Activated CD4-positive, alpha-beta T cell treated with anti-CD3 and anti-CD28 coated beads, Interleukin-2, amount 10 ng/mL, durations not matched to agents 24 days and 14 days (primary cell): ENCODE data around the gene FBXW12. TPM values are rescaled to one million over a fixed set of nuclear protein-coding genes. Genes with fewer than 3 reads are reported as not detected.
A peak's percentile ranks its signal among the peaks of the same experiment; 100 is the strongest.
"Not testable (repeated sequence)": the region's sequence is repeated elsewhere in the genome, so short reads cannot be mapped to it uniquely, and the experiment has no call there.

ENCODE experiments used
- DNase-seq: peaks from one replicate; pipeline ENCODE4 v3.0.0; 2022
- H3K27ac Mint-ChIP-seq: one replicate; pipeline ENCODE4 v1.8.0; 2022; ENCODE audit warnings: mild to moderate bottlenecking, mixed read lengths
- H3K27me3 Mint-ChIP-seq: one replicate; pipeline ENCODE4 v1.8.0; 2022; ENCODE audit warnings: mixed read lengths
- H3K36me3 Mint-ChIP-seq: one replicate; pipeline ENCODE4 v1.8.0; 2022; ENCODE audit warnings: low read depth, mild to moderate bottlenecking, mixed read lengths
- H3K4me1 Mint-ChIP-seq: one replicate; pipeline ENCODE4 v1.8.0; 2021; ENCODE audit warnings: mixed read lengths
- H3K4me3 Mint-ChIP-seq: one replicate; pipeline ENCODE4 v1.8.0; 2022; ENCODE audit warnings: mild to moderate bottlenecking, moderate library complexity, mixed read lengths
- H3K9me3 Mint-ChIP-seq: one replicate; pipeline ENCODE4 v1.8.0; 2021; ENCODE audit warnings: mixed read lengths
- intact Hi-C: fragments of 100-400 bp; cut with micrococcal nuclease; formaldehyde crosslinking; loops from one replicate; pipeline ENCODE4 v1.15.1; 2023
- total RNA-seq: library from RNA; stranded (reverse); gene quantifications from 2 replicates; pipeline ENCODE4 v1.2.3, GENCODE V29; 2022

FBXW12 gene
- total RNA-seq, 1 donor from 2014 or later = 0.14 TPM

DNA sequence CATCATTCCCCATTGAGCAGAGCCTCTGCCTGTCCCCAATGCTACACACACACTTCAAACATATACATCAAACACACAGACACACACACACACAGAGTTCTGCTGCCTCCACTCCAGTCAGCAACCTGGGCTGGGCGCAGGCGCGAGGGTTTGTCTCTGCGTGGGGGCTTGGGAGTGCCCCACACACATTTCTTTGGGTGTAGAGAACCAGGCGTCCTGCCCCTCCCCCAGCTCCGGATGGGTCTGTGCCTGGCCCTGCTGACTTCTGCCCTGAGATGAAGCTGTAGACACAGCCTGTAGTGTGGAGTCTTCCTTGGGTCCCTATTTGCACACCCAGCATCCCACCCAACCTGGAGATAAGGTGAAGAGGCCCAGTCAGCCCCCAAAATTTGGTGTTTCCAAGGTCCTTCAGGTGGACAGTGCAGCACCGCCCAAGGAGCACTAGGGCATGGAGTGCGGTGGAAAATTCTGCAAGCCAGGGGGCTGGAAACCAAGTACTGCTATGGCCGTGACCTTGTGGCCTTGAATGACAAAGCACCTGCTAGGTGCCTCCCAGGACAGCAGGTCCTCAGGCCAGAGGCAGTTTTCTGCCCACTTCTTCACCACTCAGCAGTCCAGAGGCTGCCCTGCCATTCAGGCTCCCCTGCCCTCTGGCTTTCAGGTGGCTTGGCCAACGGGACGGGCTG is 26.8 kb downstream of the FBXW12 start:
- intact Hi-C loops = no loop called here
- peaks cover 10% of the 10 kb centered on the region for H3K27me3 Mint-ChIP-seq
- H3K27ac Mint-ChIP-seq = no peak overlapping the region
- H3K9me3 Mint-ChIP-seq = no peaks in the 10 kb centered on the region
- H3K36me3 Mint-ChIP-seq = no peaks in the 10 kb centered on the region
- DNase-seq = no peak
- H3K4me3 Mint-ChIP-seq = no peak overlapping the region
- peaks cover 2% of the 10 kb centered on the region for H3K4me1 Mint-ChIP-seq

DNA sequence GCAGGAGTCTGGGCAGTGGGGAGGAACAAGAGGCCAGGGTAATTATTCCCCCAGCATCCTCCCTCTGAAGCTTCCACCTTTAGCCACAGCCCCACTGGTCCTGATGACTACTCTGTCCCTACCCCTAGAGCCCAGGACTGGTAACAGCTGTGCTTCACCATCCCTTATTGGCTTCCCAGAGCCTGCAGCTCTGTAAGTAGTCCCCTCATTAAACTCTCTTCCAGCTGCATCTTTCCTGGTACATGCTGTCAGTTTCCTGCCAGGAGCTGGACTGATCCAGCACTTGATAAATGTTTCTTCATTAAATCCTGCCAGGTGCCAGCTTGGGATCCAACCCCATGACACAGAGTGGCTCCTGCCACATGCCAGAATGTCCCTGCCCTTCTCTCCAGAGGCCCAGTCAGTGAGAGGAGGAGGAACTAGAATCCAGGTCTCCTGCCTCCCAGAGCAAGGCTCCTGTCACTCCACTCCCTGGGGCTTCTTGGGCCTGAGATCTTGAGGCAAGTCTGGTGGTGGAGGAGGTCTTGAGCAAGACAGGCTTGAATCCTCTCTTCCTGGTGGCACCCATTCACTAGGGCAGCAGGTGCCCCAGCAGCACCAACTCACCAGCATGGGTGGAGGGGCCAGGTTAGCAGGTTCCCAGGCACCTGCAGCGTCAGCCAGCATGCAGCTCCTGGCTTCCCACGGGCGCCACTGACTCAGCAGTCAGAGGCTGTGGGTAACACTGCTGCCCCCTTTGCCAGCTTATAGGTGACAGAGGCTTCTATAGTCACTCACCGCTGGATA is 27.6 kb downstream of the FBXW12 start:
- intact Hi-C loops = loop anchor here (10.0 kb wide), 1 partner anchor 125 kb away; no protein-coding TSS in a partner anchor
- Mint-ChIP-seq H3K27ac (no peak overlapping the region), H3K4me3 (no peak overlapping the region)

DNA sequence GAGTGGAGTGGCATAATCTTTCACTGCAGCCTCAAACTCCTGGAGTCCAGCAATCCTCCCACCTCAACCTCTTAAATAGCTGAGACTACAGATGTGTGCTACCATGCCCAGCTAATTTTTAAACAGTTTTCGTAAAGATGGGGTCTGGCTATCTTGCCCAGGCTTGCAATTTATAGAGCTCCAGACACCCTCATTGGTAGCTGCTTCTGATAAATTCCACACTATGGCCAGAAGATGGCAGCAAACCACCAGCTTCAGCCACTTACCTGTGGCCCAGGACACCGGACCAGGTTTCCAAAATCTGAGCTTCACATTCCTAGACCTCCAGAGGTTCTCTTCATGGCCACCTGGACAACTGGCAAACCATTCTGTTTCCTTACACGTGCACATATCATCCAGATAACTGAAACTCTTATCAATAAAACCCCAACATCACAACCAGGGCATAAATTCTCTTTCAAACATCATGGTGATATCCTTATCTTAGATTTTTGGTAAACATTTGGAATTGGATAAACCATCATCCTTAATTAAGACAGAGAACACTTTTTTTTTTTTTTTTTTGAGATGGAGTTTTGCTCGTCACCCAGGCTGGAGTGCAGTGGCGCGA is 28.9 kb downstream of the FBXW12 start:
- Mint-ChIP-seq H3K4me3 (no peak overlapping the region), H3K36me3 (no peaks in the 10 kb centered on the region), H3K9me3 (no peaks in the 10 kb centered on the region), H3K27me3 (peaks cover 4% of the 10 kb centered on the region), H3K27ac (peak overlapping the region; percentile 51), H3K4me1 (peaks cover 2% of the 10 kb centered on the region)
- intact Hi-C loops = loop anchor here (1.0 to 10.0 kb wide), 4 partner anchors 35 to 234 kb away; partner anchors contain the start of gene SLC26A6
- DNase-seq = peak; percentile 89

More for the DNA sequence above, 27.6 kb downstream of the FBXW12 start:
- Mint-ChIP-seq H3K27me3 (peaks cover 10% of the 10 kb centered on the region), H3K36me3 (no peaks in the 10 kb centered on the region), H3K9me3 (no peaks in the 10 kb centered on the region), H3K4me1 (peaks cover 2% of the 10 kb centered on the region)
- DNase-seq = no peak

DNA sequence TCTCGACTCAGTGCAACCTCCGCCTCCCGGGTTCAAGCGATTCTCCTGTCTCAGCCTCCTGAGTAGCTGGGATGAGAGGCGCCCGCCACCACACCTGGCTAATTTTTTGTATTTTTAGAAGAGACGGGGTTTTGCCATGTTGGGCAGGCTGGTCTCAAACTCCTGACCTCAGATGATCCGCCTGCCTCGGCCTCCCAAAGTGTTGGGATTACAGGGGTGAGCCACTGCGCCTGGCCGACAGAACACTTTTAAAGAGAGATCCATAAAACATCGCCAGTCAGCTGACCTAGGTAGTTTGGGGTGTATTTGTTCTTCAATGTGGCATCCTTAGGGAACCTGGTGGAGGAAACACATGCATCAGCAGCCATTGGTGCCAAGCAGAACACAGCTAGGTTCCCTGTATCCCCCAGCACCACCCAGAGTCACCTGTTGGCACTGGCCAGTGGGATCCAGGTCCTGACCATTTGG is 29.4 kb downstream of the FBXW12 start:
- H3K27me3 Mint-ChIP-seq, H3K4me3 Mint-ChIP-seq, H3K9me3 Mint-ChIP-seq, H3K4me1 Mint-ChIP-seq, H3K36me3 Mint-ChIP-seq, H3K27ac Mint-ChIP-seq, DNase-seq: not testable (repeated sequence)
- intact Hi-C loops = loop anchor here (1.0 to 10.0 kb wide), 4 partner anchors 35 to 234 kb away; partner anchors contain the start of gene SLC26A6

DNA sequence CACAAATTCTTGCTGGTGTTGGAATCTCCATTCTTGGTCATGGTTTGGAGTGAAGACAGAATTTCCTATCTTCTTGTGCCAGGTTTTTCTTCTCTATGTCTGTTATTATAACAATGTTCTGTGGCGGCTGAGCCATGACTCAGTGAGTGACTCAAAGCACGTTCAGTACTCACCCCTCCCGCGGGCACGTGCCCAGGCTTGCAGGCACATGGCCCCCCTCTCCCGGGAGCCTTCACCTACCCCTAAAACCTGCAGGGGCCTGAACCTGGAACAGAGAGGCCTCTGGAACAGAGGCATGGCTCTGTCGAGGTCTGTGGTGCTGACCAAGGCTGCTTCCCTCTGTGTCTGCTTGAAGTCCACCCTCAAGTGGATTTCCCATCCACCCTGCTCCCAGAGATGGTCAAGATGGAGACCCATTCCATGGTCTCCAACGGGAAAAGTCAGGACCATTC is 30.3 kb downstream of the FBXW12 start:
- intact Hi-C loops = loop anchor here (10.0 kb wide), 1 partner anchor 128 kb away; no protein-coding TSS in a partner anchor
- Mint-ChIP-seq H3K9me3 (no peaks in the 10 kb centered on the region), H3K4me1 (peaks cover 2% of the 10 kb centered on the region)

DNA sequence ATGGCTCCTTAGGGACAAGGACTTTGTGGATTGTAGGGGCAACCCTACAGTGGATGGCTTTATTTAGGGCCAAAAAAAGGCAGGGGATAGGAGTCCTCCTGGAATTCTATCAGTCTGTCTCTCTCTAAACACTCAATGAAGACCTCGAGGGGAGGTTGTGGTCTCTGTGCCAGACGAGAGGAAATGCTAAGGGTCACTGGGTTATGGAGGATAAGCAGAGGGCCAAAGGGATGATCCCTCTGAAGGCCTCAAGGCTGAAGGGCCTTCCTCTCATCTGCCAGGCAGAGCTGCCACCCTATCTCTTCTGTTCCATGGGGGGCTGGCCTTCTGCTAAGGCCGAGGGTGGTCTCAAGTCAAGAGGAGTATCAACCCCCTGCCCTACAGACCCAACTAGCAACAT is 30.9 kb downstream of the FBXW12 start:
- H3K4me1 Mint-ChIP-seq = peaks cover 2% of the 10 kb centered on the region
- no peak for DNase-seq
- H3K9me3 Mint-ChIP-seq = no peaks in the 10 kb centered on the region
- H3K27me3 Mint-ChIP-seq = peaks cover 4% of the 10 kb centered on the region
- no peaks in the 10 kb centered on the region for H3K36me3 Mint-ChIP-seq
- no peak overlapping the region for H3K4me3 Mint-ChIP-seq
- intact Hi-C loops = loop anchor here (10.0 kb wide), 1 partner anchor 128 kb away; no protein-coding TSS in a partner anchor
- H3K27ac Mint-ChIP-seq = no peak overlapping the region

More for the DNA sequence above, 30.3 kb downstream of the FBXW12 start:
- no peak for DNase-seq
- Mint-ChIP-seq H3K36me3 (no peaks in the 10 kb centered on the region), H3K27ac (no peak overlapping the region), H3K27me3 (peaks cover 4% of the 10 kb centered on the region), H3K4me3 (no peak overlapping the region)

DNA sequence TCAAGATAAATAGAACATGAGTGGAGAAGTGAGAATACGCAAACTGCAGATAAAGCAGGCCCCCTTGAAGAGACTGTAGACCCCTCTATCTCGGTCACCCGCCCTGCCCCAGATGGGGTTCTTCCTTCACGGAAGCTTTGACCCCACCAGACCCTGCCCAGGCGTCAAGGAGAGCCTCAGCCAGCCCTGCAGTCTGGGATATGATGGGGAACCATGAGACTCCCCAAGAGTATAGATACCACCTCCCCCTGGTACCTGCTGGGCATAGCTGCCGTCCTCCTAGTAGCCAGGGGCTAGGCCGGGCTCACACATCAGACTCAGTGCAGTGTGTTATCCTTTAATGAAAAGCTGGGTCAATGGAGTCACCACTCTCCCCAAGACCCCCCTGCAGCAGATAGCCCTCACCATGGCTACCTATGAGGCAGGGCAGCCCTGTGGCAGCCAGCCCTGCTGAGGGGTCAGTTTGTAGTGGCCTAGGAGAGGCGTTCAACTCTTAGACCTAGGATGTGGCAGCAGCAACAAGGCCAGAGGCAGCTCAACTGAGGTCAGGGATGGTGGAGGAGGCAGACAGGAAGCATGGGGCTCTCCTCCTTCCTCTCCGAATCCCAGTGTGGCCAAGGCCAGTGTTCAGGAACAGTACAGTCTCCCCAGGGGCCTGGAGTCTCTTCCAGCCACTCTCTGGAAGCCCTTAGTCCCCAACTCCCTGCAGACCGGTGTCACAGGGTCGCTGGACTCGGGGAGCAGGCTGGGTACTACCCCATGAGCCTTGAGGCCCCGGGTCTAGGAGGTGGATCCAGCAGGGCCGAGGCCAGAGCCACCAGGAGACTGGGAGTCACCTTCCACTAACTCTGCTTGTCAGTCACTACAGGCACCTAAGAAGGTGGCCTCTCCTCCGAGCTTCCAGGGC is 31.8 kb downstream of the FBXW12 start:
- DNase-seq = no peak
- Mint-ChIP-seq H3K9me3 (no peaks in the 10 kb centered on the region), H3K36me3 (no peaks in the 10 kb centered on the region), H3K27me3 (peaks cover 4% of the 10 kb centered on the region), H3K4me3 (no peak overlapping the region), H3K4me1 (peaks cover 2% of the 10 kb centered on the region), H3K27ac (no peak overlapping the region)
- intact Hi-C loops = loop anchor here (10.0 kb wide), 1 partner anchor 129 kb away; no protein-coding TSS in a partner anchor

DNA sequence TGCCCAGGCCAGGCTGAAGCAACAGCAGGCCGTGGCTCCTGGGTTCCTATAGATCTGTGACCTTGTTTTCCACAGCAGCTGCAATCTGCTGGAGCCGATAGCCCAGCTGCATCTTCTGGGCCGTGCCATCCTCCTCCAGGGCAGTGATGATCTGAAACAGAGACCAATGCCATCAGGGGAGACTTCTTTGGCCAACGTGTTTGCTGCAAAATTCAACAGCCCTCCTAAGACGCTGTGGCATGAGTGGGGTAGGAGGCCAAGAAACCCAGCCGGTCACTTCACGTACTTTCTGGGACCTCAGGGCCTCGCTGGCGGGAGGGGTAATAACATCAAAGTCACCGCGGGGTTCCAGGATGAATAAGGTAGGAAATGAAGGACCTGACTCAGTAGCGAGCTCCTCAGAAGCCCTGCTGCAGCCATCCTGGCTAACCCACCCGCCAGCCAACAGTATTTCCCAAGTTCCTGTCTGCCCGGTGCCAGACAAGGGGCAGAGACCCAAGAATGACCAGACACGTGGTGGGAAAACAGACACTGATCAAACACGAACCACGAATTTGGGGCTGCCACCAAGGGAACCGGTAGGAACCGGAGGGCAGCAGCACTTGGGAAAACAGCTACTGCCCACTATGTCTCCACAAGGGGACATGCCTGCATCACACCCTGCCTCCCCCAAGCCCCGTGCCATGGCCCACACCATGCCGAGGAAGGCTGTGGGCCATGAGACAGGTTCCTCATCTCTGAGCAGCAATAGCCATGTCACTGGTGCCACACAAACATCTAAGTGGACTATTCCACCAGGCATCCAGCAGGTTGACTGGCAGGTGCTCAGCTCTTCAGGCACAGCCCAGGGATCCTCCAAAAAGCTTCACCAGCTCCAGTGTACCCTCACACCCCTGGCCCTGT is 32.7 kb downstream of the FBXW12 start:
- no peak for DNase-seq
- peaks cover 2% of the 10 kb centered on the region for H3K4me1 Mint-ChIP-seq
- no peak overlapping the region for H3K4me3 Mint-ChIP-seq
- no peak overlapping the region for H3K27ac Mint-ChIP-seq
- H3K27me3 Mint-ChIP-seq = peaks cover 2% of the 10 kb centered on the region
- intact Hi-C loops = loop anchor here (10.0 kb wide), 1 partner anchor 130 kb away; no protein-coding TSS in a partner anchor
- no peaks in the 10 kb centered on the region for H3K36me3 Mint-ChIP-seq
- no peaks in the 10 kb centered on the region for H3K9me3 Mint-ChIP-seq

DNA sequence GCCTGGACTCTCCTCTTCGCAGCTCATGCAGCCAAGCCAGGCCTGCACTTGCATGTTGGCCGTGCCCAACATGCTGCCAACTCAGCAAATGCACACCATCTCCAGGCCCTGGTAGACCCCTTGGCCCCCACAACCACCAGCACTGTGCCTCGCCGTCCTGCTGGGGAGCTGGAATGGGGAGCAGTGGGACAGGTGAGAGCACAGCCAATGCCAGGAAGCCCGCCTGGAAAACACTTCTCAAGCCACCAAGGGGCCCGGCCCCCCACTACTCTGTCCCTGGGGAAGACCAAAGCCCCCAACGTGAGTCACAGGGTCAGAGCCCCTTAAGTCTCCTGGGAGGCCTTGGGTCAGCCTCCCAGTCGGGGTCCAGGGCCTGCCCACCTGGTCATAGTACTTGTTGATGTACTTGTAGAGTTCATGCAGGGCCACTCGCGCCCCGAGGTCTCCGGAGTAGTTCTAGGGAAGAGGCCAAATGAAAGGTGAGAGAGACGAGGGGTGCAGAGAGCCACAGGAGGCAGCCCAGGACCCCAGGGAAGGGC is 33.4 kb downstream of the FBXW12 start:
- intact Hi-C loops = loop anchor here (10.0 kb wide), 1 partner anchor 131 kb away; no protein-coding TSS in a partner anchor
- H3K27me3 Mint-ChIP-seq = peaks cover 2% of the 10 kb centered on the region
- peaks cover 2% of the 10 kb centered on the region for H3K4me1 Mint-ChIP-seq
- H3K27ac Mint-ChIP-seq = no peak overlapping the region
- DNase-seq = no peak
- H3K4me3 Mint-ChIP-seq = no peak overlapping the region
- H3K9me3 Mint-ChIP-seq = no peaks in the 10 kb centered on the region
- H3K36me3 Mint-ChIP-seq = no peaks in the 10 kb centered on the region

DNA sequence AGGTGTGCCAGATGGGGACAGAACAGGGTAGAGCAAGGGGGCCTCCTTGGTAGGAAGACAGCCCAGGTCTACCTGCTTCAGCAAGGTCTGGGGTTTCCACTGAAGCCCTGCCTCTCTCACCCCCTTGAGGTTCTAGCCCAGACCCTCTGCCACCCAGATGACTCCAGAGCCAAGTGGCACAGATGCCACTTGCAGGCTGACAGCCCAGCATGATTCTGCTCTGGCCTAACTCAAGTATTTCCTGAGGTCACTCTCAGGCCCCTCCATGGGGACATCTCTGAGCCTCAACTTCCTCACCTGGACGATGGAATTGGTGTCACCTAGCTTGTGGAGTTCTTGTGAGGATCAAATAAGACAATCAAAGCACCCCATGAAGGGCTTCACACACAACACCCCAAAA is 34.0 kb downstream of the FBXW12 start:
- no peaks in the 10 kb centered on the region for H3K9me3 Mint-ChIP-seq
- no peaks in the 10 kb centered on the region for H3K36me3 Mint-ChIP-seq
- no peak overlapping the region for H3K27ac Mint-ChIP-seq
- no peak for DNase-seq
- no peak overlapping the region for H3K4me3 Mint-ChIP-seq
- no peaks in the 10 kb centered on the region for H3K27me3 Mint-ChIP-seq
- intact Hi-C loops = loop anchor here (10.0 kb wide), 1 partner anchor 131 kb away; no protein-coding TSS in a partner anchor
- peaks cover 1% of the 10 kb centered on the region for H3K4me1 Mint-ChIP-seq

DNA sequence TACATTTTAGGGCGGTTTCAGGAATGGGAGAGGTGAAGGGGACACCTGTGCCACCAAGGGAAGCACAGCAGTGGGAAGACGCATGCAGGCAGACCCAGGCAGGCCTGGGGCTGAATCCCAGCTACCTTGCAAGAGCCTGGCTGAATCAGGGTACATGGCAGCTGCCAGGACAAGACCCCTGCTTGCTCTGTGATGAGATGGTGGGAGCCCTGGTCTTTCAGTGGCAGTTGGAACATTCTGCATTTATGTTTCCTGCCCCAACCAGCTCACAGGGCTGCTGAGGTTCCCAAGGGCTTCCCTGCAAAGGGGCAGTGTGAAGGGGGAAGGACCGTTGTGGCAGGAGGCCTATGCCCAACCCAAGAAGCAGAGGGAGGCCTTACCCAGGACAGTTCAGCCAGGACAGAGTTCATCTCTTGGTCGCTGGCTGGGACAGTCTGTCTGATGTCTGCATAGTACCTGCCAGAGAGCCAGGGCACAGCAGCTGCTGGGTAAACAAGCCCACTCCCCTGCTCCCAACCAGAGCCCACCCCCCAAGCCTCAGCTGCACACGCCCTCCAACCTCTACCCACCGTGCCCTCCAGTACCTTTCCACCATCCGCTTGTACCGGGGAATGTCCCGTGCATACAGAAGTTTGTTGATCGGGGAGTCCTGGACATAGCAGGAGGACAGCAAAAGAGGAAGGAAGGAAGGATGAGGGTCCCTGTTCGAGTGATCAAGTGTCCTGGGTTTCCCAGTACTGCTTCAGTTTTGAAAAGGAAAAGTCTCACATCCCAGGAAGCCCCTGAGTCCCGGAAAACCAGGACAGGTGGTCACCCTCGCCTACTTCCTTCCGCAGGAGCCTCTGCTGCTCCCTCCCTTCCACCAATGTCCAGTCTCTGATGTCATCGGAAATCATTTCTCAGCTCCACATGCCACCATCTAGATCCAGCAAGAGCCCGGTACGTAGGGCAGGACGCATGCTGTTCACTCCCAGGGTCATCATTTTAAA is 34.7 kb downstream of the FBXW12 start:
- no peak for DNase-seq
- intact Hi-C loops = loop anchor here (10.0 kb wide), 1 partner anchor 132 kb away; no protein-coding TSS in a partner anchor
- H3K36me3 Mint-ChIP-seq = no peaks in the 10 kb centered on the region
- H3K4me3 Mint-ChIP-seq = no peak overlapping the region
- H3K27ac Mint-ChIP-seq = no peak overlapping the region
- no peaks in the 10 kb centered on the region for H3K4me1 Mint-ChIP-seq
- no peaks in the 10 kb centered on the region for H3K9me3 Mint-ChIP-seq
- H3K27me3 Mint-ChIP-seq = no peaks in the 10 kb centered on the region
